ENCODE results near the gene KIF3B.

Gene KIF3B

DNA sequence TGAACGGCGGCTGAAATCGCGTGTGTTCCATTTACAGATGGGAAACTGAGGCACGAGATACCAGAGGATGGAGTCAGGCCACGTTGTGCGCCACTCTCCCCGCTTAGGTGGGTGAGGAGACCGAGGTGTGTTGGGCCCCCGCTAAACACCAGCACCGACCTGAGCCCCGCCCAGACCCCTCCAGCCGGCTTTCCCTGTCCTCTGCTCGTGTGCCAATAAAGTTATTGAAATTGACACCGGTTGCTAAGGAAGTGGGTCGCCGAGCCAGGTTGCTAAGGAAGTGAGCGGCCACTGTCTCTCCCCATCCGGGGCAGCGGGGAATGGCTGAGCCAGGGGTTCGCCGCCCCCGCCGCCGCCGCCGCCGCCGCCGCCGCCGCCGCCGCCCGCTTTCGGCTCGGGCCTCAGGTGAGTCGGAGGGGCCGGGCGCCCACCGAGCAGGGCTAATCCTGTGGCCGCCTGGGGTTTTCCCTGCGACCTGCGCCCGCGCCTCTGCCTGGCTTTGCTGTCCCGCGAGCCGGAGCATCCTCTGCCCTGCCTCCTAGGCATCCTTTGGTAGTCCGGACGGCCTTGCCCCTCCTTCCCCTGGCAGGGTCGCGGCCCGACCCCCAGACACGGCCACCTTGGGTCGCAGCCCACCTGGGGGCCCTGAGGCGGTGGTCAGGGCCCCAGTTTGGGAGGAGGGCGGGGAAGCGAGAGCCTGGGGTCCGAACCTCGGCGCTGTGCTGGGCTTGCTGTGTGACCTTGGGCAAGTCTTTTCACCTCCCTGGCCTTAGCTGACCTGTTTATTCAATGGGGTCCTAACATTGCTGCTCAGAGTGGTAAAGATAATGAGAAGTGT is at the start of gene KIF3B:
KIF3B (plus strand) TSS at position 291 of the 838 bp plus-strand sequence. CDS start 32,127 bp downstream, outside the sequence.
- TF ChIP-seq ZFX (IDR thresholded peaks at IDR 0.05), result 0 out of 2 replicates have a peak, but pooled peaks have one; percentile 6
- TF ChIP-seq, protein P1, sequence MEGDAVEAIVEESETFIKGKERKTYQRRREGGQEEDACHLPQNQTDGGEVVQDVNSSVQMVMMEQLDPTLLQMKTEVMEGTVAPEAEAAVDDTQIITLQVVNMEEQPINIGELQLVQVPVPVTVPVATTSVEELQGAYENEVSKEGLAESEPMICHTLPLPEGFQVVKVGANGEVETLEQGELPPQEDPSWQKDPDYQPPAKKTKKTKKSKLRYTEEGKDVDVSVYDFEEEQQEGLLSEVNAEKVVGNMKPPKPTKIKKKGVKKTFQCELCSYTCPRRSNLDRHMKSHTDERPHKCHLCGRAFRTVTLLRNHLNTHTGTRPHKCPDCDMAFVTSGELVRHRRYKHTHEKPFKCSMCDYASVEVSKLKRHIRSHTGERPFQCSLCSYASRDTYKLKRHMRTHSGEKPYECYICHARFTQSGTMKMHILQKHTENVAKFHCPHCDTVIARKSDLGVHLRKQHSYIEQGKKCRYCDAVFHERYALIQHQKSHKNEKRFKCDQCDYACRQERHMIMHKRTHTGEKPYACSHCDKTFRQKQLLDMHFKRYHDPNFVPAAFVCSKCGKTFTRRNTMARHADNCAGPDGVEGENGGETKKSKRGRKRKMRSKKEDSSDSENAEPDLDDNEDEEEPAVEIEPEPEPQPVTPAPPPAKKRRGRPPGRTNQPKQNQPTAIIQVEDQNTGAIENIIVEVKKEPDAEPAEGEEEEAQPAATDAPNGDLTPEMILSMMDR (conservative IDR thresholded peaks at IDR 0.05), result no peak
- peak within 1 kb of the TSS; percentile 76 for H3K27ac ChIP-seq

DNA sequence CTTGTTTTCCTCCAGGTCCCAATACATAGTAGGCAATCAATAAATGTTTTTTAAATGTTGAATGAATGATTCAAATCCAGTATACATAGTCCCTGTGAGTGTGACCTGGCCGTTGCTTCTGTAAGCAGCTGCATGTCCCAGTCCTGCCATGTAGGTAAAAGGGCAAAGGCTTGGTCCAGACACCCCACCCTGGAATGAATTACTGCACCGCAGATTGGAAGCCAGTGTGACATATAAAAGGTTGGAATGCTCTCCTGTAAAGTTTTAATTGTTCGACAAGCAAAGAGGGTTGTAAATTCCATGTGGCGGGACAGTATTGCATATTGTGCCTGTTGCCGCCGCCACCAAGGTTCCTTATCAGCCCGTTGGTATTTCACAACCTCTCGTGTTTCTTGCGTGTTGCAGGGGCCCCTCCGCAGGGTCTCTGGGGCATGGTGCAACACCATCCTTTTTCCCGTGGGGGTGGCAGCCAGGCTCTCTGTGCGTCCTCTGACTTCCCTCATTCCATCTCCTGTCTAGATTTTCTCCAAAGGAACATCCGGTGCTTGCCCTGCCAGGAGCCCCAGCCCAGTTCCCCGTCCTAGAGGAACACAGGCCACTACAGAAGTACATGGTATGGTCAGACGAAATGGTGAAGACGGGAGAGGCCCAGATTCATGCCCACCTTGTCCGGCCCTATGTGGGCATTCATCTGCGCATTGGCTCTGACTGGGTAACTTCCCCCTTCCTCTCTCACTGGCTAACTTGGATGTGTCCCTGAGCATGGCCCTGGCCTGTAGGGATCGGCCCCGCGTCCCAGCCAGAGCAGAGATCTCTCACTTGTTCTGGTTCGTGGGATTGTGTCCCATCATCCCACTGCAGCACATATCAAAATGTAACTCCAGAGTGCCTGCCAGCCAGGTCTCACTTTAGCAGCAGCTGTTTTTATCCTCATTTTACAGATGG is 49.4 kb upstream of the KIF3B start:
- TF ChIP-seq, protein P1 (conservative IDR thresholded peaks at IDR 0.05), result no peak
- no peak for TF ChIP-seq ZFX (IDR thresholded peaks at IDR 0.05)
- no peak overlapping the region for H3K27ac ChIP-seq

DNA sequence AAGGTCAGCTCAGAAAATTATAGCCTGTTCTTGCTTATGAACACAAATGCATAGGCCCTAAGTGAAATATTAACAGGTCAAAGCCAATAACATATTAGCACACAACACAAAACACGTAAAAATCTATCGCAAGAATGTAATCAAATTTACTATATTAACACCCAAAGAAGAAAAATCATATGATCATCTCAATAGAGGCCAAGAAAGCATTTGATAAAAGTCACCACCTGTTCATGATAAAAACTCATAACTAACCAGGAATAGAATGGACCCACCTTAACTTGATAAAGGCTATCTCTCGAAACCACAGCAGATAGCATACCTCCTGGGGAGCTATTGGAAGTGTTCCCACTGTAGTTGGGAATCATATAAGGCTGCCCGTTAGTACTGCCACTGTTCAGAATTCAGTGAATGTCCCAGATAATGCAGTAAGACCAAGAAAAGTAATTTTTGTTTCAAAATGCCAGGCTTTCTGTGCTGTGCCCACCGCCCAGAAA is 48.2 kb upstream of the KIF3B start:
- no peak overlapping the region for H3K27ac ChIP-seq
- TF ChIP-seq, protein P1 (conservative IDR thresholded peaks at IDR 0.05), result no peak
- no peak for TF ChIP-seq ZFX (IDR thresholded peaks at IDR 0.05)

DNA sequence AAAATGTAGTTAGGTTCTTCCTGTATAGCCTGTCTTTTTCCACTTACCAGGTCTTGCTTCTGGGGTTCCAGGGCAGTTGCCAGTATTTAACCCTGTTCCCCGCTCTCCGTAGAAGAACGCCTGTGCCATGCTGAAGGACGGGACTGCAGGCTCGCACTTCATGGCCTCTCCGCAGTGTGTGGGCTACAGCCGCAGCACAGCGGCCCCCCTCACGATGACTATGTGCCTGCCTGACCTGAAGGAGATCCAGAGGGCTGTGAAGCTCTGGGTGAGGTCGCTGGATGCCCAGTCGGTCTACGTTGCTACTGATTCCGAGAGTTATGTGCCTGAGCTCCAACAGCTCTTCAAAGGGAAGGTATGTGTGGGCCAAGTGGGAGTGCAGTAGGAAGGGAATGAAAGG is 46.7 kb upstream of the KIF3B start:
- TF ChIP-seq ZFX (IDR thresholded peaks at IDR 0.05), result no peak
- TF ChIP-seq, protein P1 (conservative IDR thresholded peaks at IDR 0.05), result no peak
- H3K27ac ChIP-seq, result no peak overlapping the region

DNA sequence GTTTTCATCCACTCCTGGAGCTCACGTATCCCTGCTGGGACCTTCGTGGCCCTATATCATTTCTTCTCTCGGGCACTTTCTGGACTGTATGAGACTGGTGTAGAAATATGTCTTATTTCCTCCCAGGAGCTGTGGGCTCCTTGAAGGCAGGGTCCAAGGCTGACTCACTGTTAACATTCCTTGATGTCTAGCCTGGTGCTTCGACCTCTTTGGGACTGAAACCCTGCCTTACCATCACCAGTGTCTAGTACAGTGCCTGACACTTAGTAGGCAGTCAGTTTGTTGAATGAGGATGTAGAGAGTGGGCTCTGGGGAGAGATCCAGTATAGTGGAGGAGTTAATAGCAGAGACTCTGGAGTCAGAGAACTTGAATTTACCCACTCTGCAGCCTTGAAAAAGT is 46.2 kb upstream of the KIF3B start:
- TF ChIP-seq, protein P1 (conservative IDR thresholded peaks at IDR 0.05), result no peak
- no peak for TF ChIP-seq ZFX (IDR thresholded peaks at IDR 0.05)
- H3K27ac ChIP-seq, result no peak overlapping the region

DNA sequence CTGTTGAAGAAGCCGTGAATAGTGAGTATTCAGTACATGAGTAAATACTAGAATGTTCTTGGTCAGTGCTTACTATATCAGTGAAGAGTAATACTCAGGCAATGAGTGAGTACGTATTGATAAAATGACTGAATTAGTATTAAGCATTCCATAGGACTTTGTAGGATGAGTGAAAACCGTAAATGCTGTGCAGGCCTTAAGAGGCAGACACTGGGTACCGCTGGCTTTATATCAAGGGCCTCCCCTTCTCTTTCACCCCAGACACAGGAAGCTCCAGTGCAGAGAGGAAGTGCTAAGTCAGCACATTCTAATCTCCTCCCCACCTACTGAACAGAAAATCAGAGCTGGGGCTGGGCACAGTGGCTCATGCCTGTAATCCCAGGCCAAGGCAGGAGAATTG is 45.6 kb upstream of the KIF3B start:
- no peak overlapping the region for H3K27ac ChIP-seq
- TF ChIP-seq, protein P1 (conservative IDR thresholded peaks at IDR 0.05), result no peak
- TF ChIP-seq ZFX (IDR thresholded peaks at IDR 0.05), result no peak

Data from C4-2B (cell line).